Sigmoid colon (tissue), 7 donors: Measurements from ENCODE around the gene GABRR1. TPM values are rescaled to one million over a fixed set of nuclear protein-coding genes. Genes with fewer than 3 reads are reported as not detected.

ENCODE experiments used
- DNase-seq: peaks from one replicate; pipeline ENCODE4 v3.0.0-alpha.2; 2019
- H3K27ac ChIP-seq, 4 donors: fragments of 200-600 bp; sonication (generic); one replicate each; pipeline ENCODE4 v1.5.1; 2016 to 2019; ENCODE audit warnings: mild to moderate bottlenecking in 1 of 4
- H3K27me3 ChIP-seq, 3 donors: fragments of 200-600 bp; sonication (generic); one replicate each; pipeline ENCODE4 v1.5.1; 2019; ENCODE audit warnings: mild to moderate bottlenecking in 1 of 3
- H3K36me3 ChIP-seq, 4 donors: fragments of 200-600 bp; sonication (generic); one replicate each; pipeline ENCODE4 v1.5.1; 2016 to 2019
- H3K4me1 ChIP-seq, 4 donors: fragments of 200-600 bp; sonication (generic); one replicate each; pipeline ENCODE4 v1.5.1; 2017 to 2019
- H3K4me3 ChIP-seq, 4 donors: fragments of 200-600 bp; sonication (generic); one replicate each; pipeline ENCODE4 v1.5.1; 2017 to 2019; ENCODE audit warnings: mild to moderate bottlenecking in 2 of 4, moderate library complexity in 1 of 4
- H3K9me3 ChIP-seq, 4 donors: fragments of 200-600 bp in 3 of 4; sonication (generic) in 3 of 4; one replicate each; pipeline versions ENCODE4 v1.5.1 to v1.6.1; 2013 to 2019
- CTCF ChIP-seq, 4 experiments: fragments of 450-650 bp in 3 of 4; fragments of 200-600 bp in 1 of 4; IDR thresholded peaks; one replicate each; pipeline ENCODE4 v1.5.1; 2016 to 2019; ENCODE audit warnings: antibody characterized with exemption in 4 of 4, mild to moderate bottlenecking in 3 of 4, moderate library complexity in 2 of 4
- EP300 ChIP-seq, 4 donors: sonication (generic); formaldehyde crosslinking; IDR thresholded peaks; one replicate each; pipeline ENCODE4 v1.6.1; 2017; ENCODE audit warnings: antibody characterized with exemption in 4 of 4
- POLR2A ChIP-seq, 2 donors: fragments of 450-650 bp; IDR thresholded peaks; one replicate each; pipeline ENCODE4 v1.6.1; 2016; ENCODE audit warnings: antibody characterized with exemption in 2 of 2, mild to moderate bottlenecking in 2 of 2, moderate library complexity in 2 of 2
- POLR2AphosphoS5 ChIP-seq, 4 donors: sonication (generic); formaldehyde crosslinking; IDR thresholded peaks; one replicate each; pipeline ENCODE4 v1.6.1; 2017; ENCODE audit warnings: antibody characterized with exemption in 4 of 4
- WGBS, 2 donors: extraction: QIAGEN DNeasy Blood & Tissue Kit; methylation state at CpG; one replicate each; pipeline ENCODE4 v1.1.7; 2013; 5-methylcytosine and 5-hydroxymethylcytosine counted together
- intact Hi-C: fragments of 100-400 bp; cut with DNase I; formaldehyde crosslinking; loops from one replicate; pipeline ENCODE4 v1.15.1; 2023
- polyA plus RNA-seq, 3 donors: library from polyadenylated mRNA; stranded (reverse); fragments of 200-250 nt; gene quantifications; one replicate each; pipeline ENCODE4 v1.2.3, GENCODE V29; 2013
- total RNA-seq, 4 donors: library from RNA; depleted of rRNA; stranded (reverse); fragments of >200 nt; gene quantifications; one replicate each; pipeline ENCODE4 v1.1.0, GENCODE V29; 2016
- donor health status: healthy with polysubstance abuse.
- donor health status: Bipolar disorder and iron deficiency.
- donor health status: healthy.

GABRR1 gene
- total and polyA plus RNA-seq, 7 donors = 0.04 TPM; not detected in 6

GRCh38 chr6:89257781-89258180, 40.6 kb upstream of the GABRR1 start:
- no peak for DNase-seq
- Histone ChIP-seq H3K4me3 (no peak overlapping the region), H3K27ac (no peak overlapping the region), H3K4me1 (no peaks in the 10 kb centered on the region), H3K9me3 (no peaks in the 10 kb centered on the region), H3K27me3 (no peaks in the 10 kb centered on the region), H3K36me3 (no peaks in the 10 kb centered on the region)
- 82% methylated on average over 4 of the region's 4 CpGs for WGBS, 2 donors
- no peak for TF ChIP-seq POLR2AphosphoS5 (IDR thresholded peaks at IDR 0.05)
- TF ChIP-seq POLR2A (IDR thresholded peaks at IDR 0.05) = no peak
- TF ChIP-seq CTCF (IDR thresholded peaks at IDR 0.05) = no peak
- TF ChIP-seq EP300 (IDR thresholded peaks at IDR 0.05) = no peak
- intact Hi-C loops = no loop called here

GRCh38 chr6:89257346-89257745, 40.2 kb upstream of the GABRR1 start:
- WGBS, 2 donors = 94% methylated on average over 6 of the region's 6 CpGs
- no peak for TF ChIP-seq EP300 (IDR thresholded peaks at IDR 0.05)
- no peak for TF ChIP-seq POLR2AphosphoS5 (IDR thresholded peaks at IDR 0.05)
- no peak for TF ChIP-seq POLR2A (IDR thresholded peaks at IDR 0.05)
- no peak for TF ChIP-seq CTCF (IDR thresholded peaks at IDR 0.05)
- Histone ChIP-seq H3K27ac (no peak overlapping the region), H3K27me3 (no peaks in the 10 kb centered on the region), H3K4me1 (no peaks in the 10 kb centered on the region), H3K36me3 (no peaks in the 10 kb centered on the region), H3K9me3 (no peaks in the 10 kb centered on the region), H3K4me3 (no peak overlapping the region)
- no peak for DNase-seq
- intact Hi-C loops = no loop called here

- Histone ChIP-seq H3K36me3 (no peaks in the 10 kb centered on the region), H3K27ac (no peak overlapping the region), H3K4me3 (no peak overlapping the region), H3K27me3 (no peaks in the 10 kb centered on the region), H3K9me3 (no peaks in the 10 kb centered on the region), H3K4me1 (no peaks in the 10 kb centered on the region)
- DNase-seq = no peak
- intact Hi-C loops = no loop called here
- WGBS, 2 donors = 94 to 97% methylated on average over 4 of the region's 4 CpGs
- TF ChIP-seq EP300 (IDR thresholded peaks at IDR 0.05) (no peak), POLR2AphosphoS5 (IDR thresholded peaks at IDR 0.05) (no peak), POLR2A (IDR thresholded peaks at IDR 0.05) (no peak), CTCF (IDR thresholded peaks at IDR 0.05) (no peak)
Observed at GRCh38 chr6:89255417-89255816, 38.3 kb upstream of the GABRR1 start.

GRCh38 chr6:89254569-89254968, 37.4 kb upstream of the GABRR1 start:
- no peaks in the 10 kb centered on the region for H3K27me3 ChIP-seq
- H3K4me3 ChIP-seq = no peak overlapping the region
- no peak for DNase-seq
- intact Hi-C loops = no loop called here
- H3K36me3 ChIP-seq = no peaks in the 10 kb centered on the region
- H3K4me1 ChIP-seq = no peaks in the 10 kb centered on the region
- no peaks in the 10 kb centered on the region for H3K9me3 ChIP-seq
- no peak for TF ChIP-seq POLR2AphosphoS5 (IDR thresholded peaks at IDR 0.05)
- no peak for TF ChIP-seq EP300 (IDR thresholded peaks at IDR 0.05)
- no peak for TF ChIP-seq CTCF (IDR thresholded peaks at IDR 0.05)
- TF ChIP-seq POLR2A (IDR thresholded peaks at IDR 0.05) = no peak
- no peak overlapping the region for H3K27ac ChIP-seq

- Histone ChIP-seq H3K36me3 (no peaks in the 10 kb centered on the region), H3K9me3 (no peaks in the 10 kb centered on the region), H3K4me3 (no peak overlapping the region), H3K27me3 (no peaks in the 10 kb centered on the region), H3K27ac (no peak overlapping the region), H3K4me1 (no peaks in the 10 kb centered on the region)
- 14 to 63% methylated on average over 2 of the region's 2 CpGs for WGBS, 2 donors
- DNase-seq = no peak
- TF ChIP-seq EP300 (IDR thresholded peaks at IDR 0.05) = no peak
- no peak for TF ChIP-seq CTCF (IDR thresholded peaks at IDR 0.05)
- no peak for TF ChIP-seq POLR2AphosphoS5 (IDR thresholded peaks at IDR 0.05)
- TF ChIP-seq POLR2A (IDR thresholded peaks at IDR 0.05) = no peak
- intact Hi-C loops = no loop called here
Observed at GRCh38 chr6:89252907-89253306, 35.7 kb upstream of the GABRR1 start.
